ENCODE measurements around the gene MAP7D1.

- TF ChIP-seq, protein P1, sequence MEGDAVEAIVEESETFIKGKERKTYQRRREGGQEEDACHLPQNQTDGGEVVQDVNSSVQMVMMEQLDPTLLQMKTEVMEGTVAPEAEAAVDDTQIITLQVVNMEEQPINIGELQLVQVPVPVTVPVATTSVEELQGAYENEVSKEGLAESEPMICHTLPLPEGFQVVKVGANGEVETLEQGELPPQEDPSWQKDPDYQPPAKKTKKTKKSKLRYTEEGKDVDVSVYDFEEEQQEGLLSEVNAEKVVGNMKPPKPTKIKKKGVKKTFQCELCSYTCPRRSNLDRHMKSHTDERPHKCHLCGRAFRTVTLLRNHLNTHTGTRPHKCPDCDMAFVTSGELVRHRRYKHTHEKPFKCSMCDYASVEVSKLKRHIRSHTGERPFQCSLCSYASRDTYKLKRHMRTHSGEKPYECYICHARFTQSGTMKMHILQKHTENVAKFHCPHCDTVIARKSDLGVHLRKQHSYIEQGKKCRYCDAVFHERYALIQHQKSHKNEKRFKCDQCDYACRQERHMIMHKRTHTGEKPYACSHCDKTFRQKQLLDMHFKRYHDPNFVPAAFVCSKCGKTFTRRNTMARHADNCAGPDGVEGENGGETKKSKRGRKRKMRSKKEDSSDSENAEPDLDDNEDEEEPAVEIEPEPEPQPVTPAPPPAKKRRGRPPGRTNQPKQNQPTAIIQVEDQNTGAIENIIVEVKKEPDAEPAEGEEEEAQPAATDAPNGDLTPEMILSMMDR (IDR thresholded peaks at IDR 0.05): peak in 2 of 4 experiments; percentile 17 to 39
- TF ChIP-seq POLR2A (IDR thresholded peaks at IDR 0.05) (no peak), EP300 (IDR thresholded peaks at IDR 0.05) (no peak), POLR2AphosphoS5 (IDR thresholded peaks at IDR 0.05) (no peak)
Measured at GRCh38 chr1:36217670-36218069, 61.7 kb downstream of the MAP7D1 start.

Measured in gastroesophageal sphincter (tissue), 3 donors.